GM12878 (cell line): ENCODE measurements around the gene THAP4. TPM values are rescaled to one million over a fixed set of nuclear protein-coding genes. Genes with fewer than 3 reads are reported as not detected.

ENCODE experiments used
- ATAC-seq: fragments of 200-7000 bp; cut with Tn5 transposase; 3 replicates; pipeline ENCODE4 v1.9.1; 2020; ENCODE audit warnings: mild to moderate bottlenecking, moderate library complexity
- BruUV-seq: library from RNA; stranded (reverse); fragments of 400-500 nt; replicated peaks from 2 replicates; lab custom pipeline; 2021; lab: Mats Ljungman, UMichigan
- CTCF ChIA-PET: fragments of 300-600 bp; sonication (Branson Sonifier 250); formaldehyde crosslinking; extraction: SDS; loops from one replicate; lab custom pipeline; 2021; ENCODE audit warnings: inconsistent platforms; lab: Yijun Ruan, JAX
- POLR2A ChIA-PET: fragments of 350-600 bp; formaldehyde crosslinking; extraction: SDS; loops from one replicate; lab custom pipeline; 2021; ENCODE audit warnings: inconsistent platforms; lab: Charles Lee
- RAD21 ChIA-PET: fragments of 300-600 bp; sonication (Branson Sonifier 250); formaldehyde crosslinking; loops from one replicate; lab custom pipeline; 2023; ENCODE audit warnings: antibody characterized with exemption; ENCODE audit not compliant: unreplicated experiment; lab: Charles Lee
- SMC1A ChIA-PET: fragments of 300-600 bp; sonication (Branson Sonifier 250); formaldehyde crosslinking; loops from one replicate; lab custom pipeline; 2023; ENCODE audit not compliant: unreplicated experiment, uncharacterized antibody; lab: Charles Lee
- DNase-seq: peaks from one replicate; pipeline ENCODE4 v3.0.0-alpha.2; 2011; ENCODE audit warnings: low read depth, low spot score
- FAIRE-seq: peaks from 3 replicates; lab custom pipeline; 2011; peaks lifted over from hg19 to GRCh38; lab: Jason Lieb, UNC
- H2AFZ ChIP-seq: 2 replicates; pipeline ENCODE4 v1.6.0; 2011; ENCODE audit warnings: low read depth, low read length, control low read depth; ENCODE audit not compliant: control insufficient read depth
- H3K27ac ChIP-seq: 2 replicates; pipeline ENCODE4 v1.5.1; 2011; ENCODE audit warnings: control low read depth; ENCODE audit not compliant: control insufficient read depth, insufficient read depth
- H3K27me3 ChIP-seq, 2 experiments: replicated peaks in 1 of 2; 2 replicates each; pipeline versions ENCODE4 v1.6.0 to v1.6.1; 2011; ENCODE audit warnings: low read length in 1 of 2; ENCODE audit not compliant: control insufficient read depth in 2 of 2, insufficient read depth in 2 of 2
- H3K36me3 ChIP-seq, 2 experiments: 2 replicates each; pipeline ENCODE4 v1.5.1; 2011; ENCODE audit warnings: low read length in 1 of 2; ENCODE audit not compliant: control insufficient read depth in 2 of 2, insufficient read depth in 2 of 2
- H3K4me1 ChIP-seq: 2 replicates; pipeline ENCODE4 v1.6.1; 2011; ENCODE audit warnings: mild to moderate bottlenecking, low read length, moderate library complexity, mixed read lengths; ENCODE audit not compliant: control insufficient read depth, insufficient read depth
- H3K4me2 ChIP-seq: 2 replicates; pipeline ENCODE4 v1.6.0; 2011; ENCODE audit warnings: control low read depth; ENCODE audit not compliant: control insufficient read depth, insufficient read depth
- H3K4me3 ChIP-seq: fragments of 200-600 bp; sonication (generic); 2 replicates; pipeline ENCODE4 v1.5.1; 2016
- H3K79me2 ChIP-seq: 2 replicates; pipeline ENCODE4 v1.6.0; 2011; ENCODE audit warnings: low read length; ENCODE audit not compliant: control insufficient read depth, insufficient read depth
- H3K9ac ChIP-seq: 2 replicates; pipeline ENCODE4 v1.8.0; 2011; ENCODE audit warnings: low read length, control low read depth, mixed read lengths; ENCODE audit not compliant: control insufficient read depth, insufficient read depth
- H3K9me3 ChIP-seq: replicated peaks from 3 replicates; pipeline ENCODE4 v1.5.1; 2011; ENCODE audit warnings: mild to moderate bottlenecking, low read length; ENCODE audit not compliant: control insufficient read depth, insufficient read depth
- H4K20me1 ChIP-seq: 2 replicates; pipeline ENCODE4 v1.6.0; 2011; ENCODE audit not compliant: control insufficient read depth, insufficient read depth
- ATF3 ChIP-seq: IDR thresholded peaks from 2 replicates; pipeline ENCODE4 v1.6.1; 2011; ENCODE audit warnings: low read depth, mild to moderate bottlenecking, low read length, moderate library complexity, borderline replicate concordance; ENCODE audit errors: extremely low read depth
- CEBPB ChIP-seq, 2 experiments: fragments of 150-350 bp in 1 of 2; IDR thresholded peaks; 2 replicates each; pipeline ENCODE4 v1.6.1; 2012 to 2014; ENCODE audit warnings: low read depth in 2 of 2, low read length in 2 of 2, borderline replicate concordance in 1 of 2, inconsistent platforms in 1 of 2
- MYB ChIP-seq: fragments of 150-350 bp; IDR thresholded peaks from 2 replicates; pipeline ENCODE4 v1.6.1; 2014; ENCODE audit warnings: mild to moderate bottlenecking, low read depth, low read length, borderline replicate concordance
- PML ChIP-seq: IDR thresholded peaks from 2 replicates; pipeline ENCODE4 v1.6.1; 2012; ENCODE audit warnings: low read length, inconsistent platforms
- RB1 ChIP-seq: fragments of 450-650 bp; formaldehyde crosslinking; IDR thresholded peaks from 2 replicates; pipeline ENCODE4 v1.6.1; 2017; ENCODE audit warnings: mild to moderate bottlenecking, borderline replicate concordance
- TCF7 ChIP-seq: IDR thresholded peaks from 2 replicates; pipeline ENCODE4 v1.6.1; 2014; ENCODE audit warnings: antibody characterized with exemption, borderline replicate concordance
- ZBTB40 ChIP-seq: fragments of 450-650 bp; IDR thresholded peaks from 2 replicates; pipeline ENCODE4 v1.6.1; 2016; ENCODE audit warnings: mild to moderate bottlenecking, moderate library complexity, borderline replicate concordance
- WGBS: methylation state at CpG from one replicate; pipeline ENCODE4 v1.1.6; 2016; ENCODE audit warnings: low lambda C conversion rate; ENCODE audit not compliant: insufficient replicate concordance, insufficient coverage; ENCODE audit errors: missing lambda C conversion rate; 5-methylcytosine and 5-hydroxymethylcytosine counted together
- in situ Hi-C: fragments of 300-500 bp; cut with MboI; formaldehyde crosslinking; loops from 9 replicates; pipeline ENCODE4 v1.14.3; 2018; ENCODE audit warnings: mixed read lengths
- intact Hi-C: fragments of 100-400 bp; cut with micrococcal nuclease; formaldehyde crosslinking; loops from one replicate; pipeline ENCODE4 v1.14.2; 2022; ENCODE audit not compliant: unreplicated experiment
- polyA plus RNA-seq, 11 experiments: library from polyadenylated mRNA; depleted of rRNA in 4 of 11; unstranded in 6 of 11; stranded (reverse) in 5 of 11; fragments of >200 nt; fragmentation: Nextera tagmentation in 4 of 11; fragmentation: Illumina TruSeq in 1 of 11; extraction: Ambion mirVana in 4 of 11; extraction: Trizol in 1 of 11; gene quantifications; 1 replicate in 1 of 11; 2 replicates in 10 of 11; pipeline versions ENCODE4 v1.2.1 to v1.2.3, GENCODE V29; 2011 to 2016; ENCODE audit warnings: inconsistent platforms in 2 of 11, missing spikeins in 2 of 11, low read depth in 1 of 11
- total RNA-seq, 4 experiments: library from RNA; depleted of rRNA in 3 of 4; stranded (reverse); fragments of >200 nt in 3 of 4; fragmentation: Illumina TruSeq in 1 of 4; extraction: Trizol in 1 of 4; gene quantifications; 2 replicates each; pipeline versions ENCODE4 v1.2.1 to v1.2.3, GENCODE V29; 2013 to 2021
- TF ChIP-seq, protein P1 (sequence below): IDR thresholded peaks from 2 replicates; pipeline ENCODE4 v1.6.1; 2011; ENCODE audit warnings: borderline replicate concordance, low read depth, mild to moderate bottlenecking, moderate library complexity, mixed read lengths, low read length; ENCODE audit not compliant: insufficient read depth; ENCODE audit errors: extremely low read length

Gene THAP4
- total and polyA plus RNA-seq, 10 of the 15 experiments (the other 5 are each of a cell fraction or from before 2014, with no cell fraction given), result 12.9 to 67.7 (median 44.5) TPM

DNA sequence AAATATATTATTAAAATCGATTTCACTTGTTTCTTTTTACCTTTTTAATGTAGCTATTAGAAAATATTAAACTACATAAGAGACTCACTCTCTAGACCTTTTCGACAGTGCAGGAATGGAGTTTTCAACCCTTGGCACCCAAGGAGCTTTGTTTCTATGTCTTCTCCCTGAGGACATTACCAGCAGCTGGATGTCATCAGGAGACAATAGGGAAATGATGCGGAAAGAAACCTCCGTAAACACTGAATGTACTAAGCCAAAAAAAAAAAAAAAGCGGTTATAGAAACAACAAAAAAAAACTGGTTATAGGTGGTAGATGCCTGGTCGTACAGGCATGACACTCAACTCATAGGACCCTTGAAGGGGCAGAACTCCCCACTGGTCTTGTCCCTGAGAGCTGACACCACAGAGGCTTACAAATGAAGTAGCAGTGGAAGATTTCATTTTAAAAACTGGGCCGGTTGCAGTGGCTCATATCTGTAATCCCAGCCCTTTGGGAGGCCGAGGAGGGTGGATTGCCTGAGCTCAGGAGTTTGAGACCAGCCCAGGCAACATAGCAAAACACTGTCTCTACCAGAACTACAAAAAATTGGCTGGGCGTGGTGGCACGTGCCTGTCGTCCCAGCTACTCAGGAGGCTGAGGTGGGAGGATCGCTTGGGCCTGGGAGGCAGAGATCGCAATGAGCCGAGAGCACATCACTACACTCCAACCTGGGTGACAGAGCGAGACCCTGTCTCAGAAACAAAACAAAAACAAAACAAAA is 23.8 kb downstream of the THAP4 start:
- SMC1A ChIA-PET, result interaction anchor here (1.3 kb wide), 1 partner anchor 11 kb away, joined by 4 read pairs; no protein-coding TSS in a partner anchor
- POLR2A ChIA-PET, result interaction anchor here (0.6 to 0.7 kb wide), 2 partner anchors 287 to 299 kb away, joined by 3 to 6 read pairs; no protein-coding TSS in a partner anchor
- TF ChIP-seq ZBTB40 (no peak), RB1 (no peak), TCF7 (no peak), CEBPB (IDR thresholded peaks at IDR 0.05; ENCODE audit: borderline replicate concordance in 1 of 2, low read depth in 2 of 2, low read length in 2 of 2) (no peak), ATF3 (no peak), PML (no peak), MYB (no peak)
- TF ChIP-seq, protein P1, sequence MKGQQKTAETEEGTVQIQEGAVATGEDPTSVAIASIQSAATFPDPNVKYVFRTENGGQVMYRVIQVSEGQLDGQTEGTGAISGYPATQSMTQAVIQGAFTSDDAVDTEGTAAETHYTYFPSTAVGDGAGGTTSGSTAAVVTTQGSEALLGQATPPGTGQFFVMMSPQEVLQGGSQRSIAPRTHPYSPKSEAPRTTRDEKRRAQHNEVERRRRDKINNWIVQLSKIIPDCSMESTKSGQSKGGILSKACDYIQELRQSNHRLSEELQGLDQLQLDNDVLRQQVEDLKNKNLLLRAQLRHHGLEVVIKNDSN, result no peak
- TF ChIP-seq, all 136 proteins: peak for 0
- Histone ChIP-seq H2AFZ (no peak overlapping the region), H3K79me2 (peaks cover 24% of the 10 kb centered on the region), H3K36me3 (peaks cover 6 to 7% of the 10 kb centered on the region in 2 experiments; a peak in 3 of 4 replicates), H3K9me3 (no peaks in the 10 kb centered on the region), H3K4me1 (peaks cover 7% of the 10 kb centered on the region), H3K9ac (no peak overlapping the region), H3K27ac (no peak overlapping the region), H3K4me2 (no peak overlapping the region), H3K4me3 (no peak overlapping the region), H4K20me1 (no peaks in the 10 kb centered on the region), H3K27me3 (no peaks in the 10 kb centered on the region)
- no peak for ATAC-seq
- no peak for DNase-seq
- intact Hi-C loops, result loop anchor here (5.0 to 10.0 kb wide), 2 partner anchors 106 to 258 kb away; partner anchors contain the start of genes FARP2 and STK25
- CTCF ChIA-PET, result interaction anchor here (0.9 to 1.1 kb wide), 3 partner anchors 78 to 346 kb away, joined by 3 to 5 read pairs (median 4); no protein-coding TSS in a partner anchor
- no peak for FAIRE-seq
- RAD21 ChIA-PET, result interaction anchor here (0.7 kb wide), 1 partner anchor 255 kb away, joined by 3 read pairs; no protein-coding TSS in a partner anchor
- in situ Hi-C loops, result no loop called here
- no TSS peak for BruUV-seq
- WGBS, result 93% methylated on average over 15 of the region's 15 CpGs
